Upper lobe of left lung (tissue), 6 donors: ENCODE results near the gene DNMT3A. TPM values are rescaled to one million over a fixed set of nuclear protein-coding genes. Genes with fewer than 3 reads are reported as not detected.

Experiments used
- ATAC-seq, 2 donors: fragments of 200-7000 bp; cut with Tn5 transposase; one replicate each; pipeline ENCODE4 v1.9.1; 2022; ENCODE audit warnings: mild to moderate bottlenecking in 2 of 2, moderate library complexity in 2 of 2; ENCODE audit not compliant: low FRiP score in 2 of 2
- DNase-seq, 2 donors: peaks; one replicate each; pipeline ENCODE4 v3.0.0-alpha.2; 2019 to 2020
- H3K27ac ChIP-seq, 4 donors: fragments of 200-600 bp; sonication (generic); one replicate each; pipeline ENCODE4 v1.5.1; 2016 to 2019
- H3K27me3 ChIP-seq, 4 donors: fragments of 200-600 bp; sonication (generic); one replicate each; pipeline ENCODE4 v1.5.1; 2017 to 2019
- H3K36me3 ChIP-seq, 4 donors: fragments of 200-600 bp; sonication (generic); one replicate each; pipeline ENCODE4 v1.5.1; 2016 to 2019
- H3K4me1 ChIP-seq, 4 donors: fragments of 200-600 bp; sonication (generic); one replicate each; pipeline ENCODE4 v1.5.1; 2018 to 2019
- H3K4me3 ChIP-seq, 4 donors: fragments of 200-600 bp; sonication (generic); one replicate each; pipeline ENCODE4 v1.5.1; 2017 to 2019; ENCODE audit warnings: mild to moderate bottlenecking in 2 of 4, moderate library complexity in 1 of 4
- H3K9me3 ChIP-seq, 4 donors: fragments of 200-600 bp; sonication (generic); one replicate each; pipeline ENCODE4 v1.5.1; 2018 to 2019
- CTCF ChIP-seq, 6 experiments: fragments of 450-650 bp in 4 of 6; fragments of 200-600 bp in 2 of 6; sonication (generic) in 2 of 6; IDR thresholded peaks; one replicate each; pipeline ENCODE4 v1.5.1; 2016 to 2019; ENCODE audit warnings: antibody characterized with exemption in 6 of 6
- EP300 ChIP-seq, 4 donors: sonication (generic); formaldehyde crosslinking; IDR thresholded peaks; one replicate each; pipeline ENCODE4 v1.5.1; 2017; ENCODE audit warnings: antibody characterized with exemption in 4 of 4, control low read depth in 2 of 4
- POLR2A ChIP-seq, 4 donors: fragments of 450-650 bp; IDR thresholded peaks; one replicate each; pipeline ENCODE4 v1.5.1; 2016 to 2017; ENCODE audit warnings: antibody characterized with exemption in 4 of 4, mild to moderate bottlenecking in 2 of 4
- POLR2AphosphoS5 ChIP-seq, 2 donors: sonication (generic); formaldehyde crosslinking; IDR thresholded peaks; one replicate each; pipeline ENCODE4 v1.5.1; 2017; ENCODE audit warnings: antibody characterized with exemption in 2 of 2
- WGBS, 2 donors: methylation state at CpG; one replicate each; pipeline ENCODE4 v1.1.5; 2017 to 2018; 5-methylcytosine and 5-hydroxymethylcytosine counted together
- total RNA-seq, 6 donors: library from RNA; depleted of rRNA in 4 of 6; stranded (reverse); fragments of >200 nt in 4 of 6; gene quantifications; one replicate each; pipeline versions ENCODE4 v1.1.0 to v1.2.1, GENCODE V29; 2016 to 2021
- donor health status: DM: no; HTN: no; CAD: no; lungs with moderate emphysema.
- donor health status: DM: no; HTN: yes; CAD: no; lungs with severe emphysema.

DNMT3A gene
- total RNA-seq, 6 donors from 2014 or later, result 7.8 to 49.2 (median 30.4) TPM

- no peak for DNase-seq
- Histone ChIP-seq H3K27me3 (no peaks in the 10 kb centered on the region), H3K9me3 (no peaks in the 10 kb centered on the region), H3K4me3 (no peak overlapping the region), H3K4me1 (no peaks in the 10 kb centered on the region), H3K36me3 (no peaks in the 10 kb centered on the region), H3K27ac (no peak overlapping the region)
- WGBS, 2 donors, result 90 to 93% methylated on average over 8 of the region's 8 CpGs
- no peak for ATAC-seq
- TF ChIP-seq POLR2A (IDR thresholded peaks at IDR 0.05), result no peak
- TF ChIP-seq CTCF (IDR thresholded peaks at IDR 0.05), result no peak
- no peak for TF ChIP-seq POLR2AphosphoS5 (IDR thresholded peaks at IDR 0.05)
- TF ChIP-seq EP300 (IDR thresholded peaks at IDR 0.05), result no peak
Measured at GRCh38 chr2:25355270-25355669, 13.5 kb upstream of the DNMT3A start.

GRCh38 chr2:25354116-25354515 lies 12.4 kb upstream of the DNMT3A start:
- H3K27ac ChIP-seq, result no peak overlapping the region
- H3K27me3 ChIP-seq, result no peaks in the 10 kb centered on the region
- no peak overlapping the region for H3K4me3 ChIP-seq
- TF ChIP-seq CTCF (IDR thresholded peaks at IDR 0.05) (no peak), POLR2A (IDR thresholded peaks at IDR 0.05) (no peak), EP300 (IDR thresholded peaks at IDR 0.05) (no peak), POLR2AphosphoS5 (IDR thresholded peaks at IDR 0.05) (no peak)
- H3K9me3 ChIP-seq, result no peaks in the 10 kb centered on the region
- ATAC-seq (no peak), DNase-seq (no peak)
- no peaks in the 10 kb centered on the region for H3K36me3 ChIP-seq
- 85 to 87% methylated on average over 4 to 6 of the region's 6 CpGs for WGBS, 2 donors
- peaks cover 0 to 4% (median 0%) of the 10 kb centered on the region in 4 donors for H3K4me1 ChIP-seq

- no peak overlapping the region for H3K27ac ChIP-seq
- no peak overlapping the region for H3K4me3 ChIP-seq
- peaks cover 0 to 4% (median 0%) of the 10 kb centered on the region in 4 donors for H3K4me1 ChIP-seq
- no peaks in the 10 kb centered on the region for H3K27me3 ChIP-seq
- H3K36me3 ChIP-seq, result no peaks in the 10 kb centered on the region
- TF ChIP-seq CTCF (IDR thresholded peaks at IDR 0.05) (no peak), POLR2A (IDR thresholded peaks at IDR 0.05) (no peak), EP300 (IDR thresholded peaks at IDR 0.05) (no peak), POLR2AphosphoS5 (IDR thresholded peaks at IDR 0.05) (no peak)
- ATAC-seq, result no peak
- no peaks in the 10 kb centered on the region for H3K9me3 ChIP-seq
- WGBS, 2 donors, result 62 to 97% methylated on average over 5 to 7 of the region's 7 CpGs
- no peak for DNase-seq
Measured at GRCh38 chr2:25349397-25349796, 7.7 kb upstream of the DNMT3A start.

- TF ChIP-seq POLR2A (IDR thresholded peaks at IDR 0.05) (no peak), CTCF (IDR thresholded peaks at IDR 0.05) (no peak), POLR2AphosphoS5 (IDR thresholded peaks at IDR 0.05) (no peak), EP300 (IDR thresholded peaks at IDR 0.05) (no peak)
- no peaks in the 10 kb centered on the region for H3K36me3 ChIP-seq
- 29 to 53% methylated on average over 2 of the region's 2 CpGs for WGBS, 2 donors
- no peaks in the 10 kb centered on the region for H3K9me3 ChIP-seq
- no peaks in the 10 kb centered on the region for H3K27me3 ChIP-seq
- no peak for DNase-seq
- H3K4me1 ChIP-seq, result peaks cover under 1 to 5% (median 2%) of the 10 kb centered on the region in 4 donors
- H3K4me3 ChIP-seq, result no peak overlapping the region
- no peak overlapping the region for H3K27ac ChIP-seq
- no peak for ATAC-seq
Measured at GRCh38 chr2:25347846-25348245, 6.1 kb upstream of the DNMT3A start.

GRCh38 chr2:25347205-25347815 lies 5.6 kb upstream of the DNMT3A start:
- WGBS, 2 donors, result 72 to 81% methylated on average over 7 of the region's 7 CpGs
- TF ChIP-seq CTCF (IDR thresholded peaks at IDR 0.05) (no peak), POLR2AphosphoS5 (IDR thresholded peaks at IDR 0.05) (no peak), EP300 (IDR thresholded peaks at IDR 0.05) (no peak), POLR2A (IDR thresholded peaks at IDR 0.05) (no peak)
- Histone ChIP-seq H3K4me3 (no peak overlapping the region), H3K4me1 (peaks cover 5 to 8% (median 6%) of the 10 kb centered on the region in 4 donors), H3K36me3 (no peaks in the 10 kb centered on the region), H3K27ac (no peak overlapping the region), H3K9me3 (no peaks in the 10 kb centered on the region), H3K27me3 (no peaks in the 10 kb centered on the region)
- DNase-seq (no peak), ATAC-seq (no peak)
